Measurements from ENCODE around the gene ADAMTSL2.
"Not testable (repeated sequence)": the region's sequence is repeated elsewhere in the genome, so short reads cannot be mapped to it uniquely, and the experiment has no call there.

Gene ADAMTSL2

DNA sequence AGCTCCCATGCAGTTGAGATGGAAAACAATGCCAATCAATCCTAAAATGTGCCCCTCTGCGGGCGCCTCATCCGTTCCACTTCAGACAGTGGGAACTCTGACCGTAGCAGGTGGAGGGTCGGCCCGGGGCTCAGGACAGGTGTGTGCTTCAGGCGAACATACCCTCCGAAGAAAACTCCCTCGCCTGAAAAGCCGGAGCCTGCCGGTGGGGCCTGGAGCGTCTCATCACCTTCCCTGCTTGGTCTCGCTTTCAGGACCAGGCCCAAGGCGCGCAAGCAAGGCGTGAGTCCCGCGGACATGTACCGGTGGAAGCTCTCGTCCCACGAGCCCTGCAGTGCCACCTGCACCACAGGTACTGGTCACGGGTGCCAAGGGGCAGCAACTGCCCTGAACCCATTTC is 26.4 kb downstream of the ADAMTSL2 start:
- no peak for DNase-seq

DNA sequence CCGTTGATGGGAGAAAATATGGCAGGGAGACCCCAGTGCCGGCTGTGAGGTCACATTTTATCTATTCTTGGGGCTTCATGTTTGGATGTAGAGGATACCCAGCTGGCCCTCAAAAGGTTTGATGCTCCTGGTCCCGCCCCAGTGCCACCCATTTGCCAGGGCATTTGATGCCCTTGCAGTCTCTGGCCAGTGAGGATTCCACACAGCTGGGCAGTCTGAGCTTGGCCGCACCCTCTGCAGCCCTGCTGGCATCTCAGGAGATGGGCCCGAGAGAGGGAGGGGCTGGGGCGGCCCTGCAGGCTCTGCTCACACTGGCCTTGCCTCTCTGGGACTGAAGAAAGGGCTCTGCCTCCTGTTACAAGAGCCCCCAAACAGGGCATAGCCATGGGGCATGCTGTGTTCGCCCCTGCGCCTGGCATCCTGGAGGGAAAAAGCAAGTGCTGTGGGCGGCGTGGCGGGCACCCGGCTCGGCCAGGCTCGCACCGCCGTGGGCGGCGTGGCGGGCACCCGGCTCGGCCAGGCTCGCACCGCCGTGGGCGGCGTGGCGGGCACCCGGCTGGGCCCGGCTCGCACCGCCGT is 27.6 kb downstream of the ADAMTSL2 start:
- DNase-seq: no peak

DNA sequence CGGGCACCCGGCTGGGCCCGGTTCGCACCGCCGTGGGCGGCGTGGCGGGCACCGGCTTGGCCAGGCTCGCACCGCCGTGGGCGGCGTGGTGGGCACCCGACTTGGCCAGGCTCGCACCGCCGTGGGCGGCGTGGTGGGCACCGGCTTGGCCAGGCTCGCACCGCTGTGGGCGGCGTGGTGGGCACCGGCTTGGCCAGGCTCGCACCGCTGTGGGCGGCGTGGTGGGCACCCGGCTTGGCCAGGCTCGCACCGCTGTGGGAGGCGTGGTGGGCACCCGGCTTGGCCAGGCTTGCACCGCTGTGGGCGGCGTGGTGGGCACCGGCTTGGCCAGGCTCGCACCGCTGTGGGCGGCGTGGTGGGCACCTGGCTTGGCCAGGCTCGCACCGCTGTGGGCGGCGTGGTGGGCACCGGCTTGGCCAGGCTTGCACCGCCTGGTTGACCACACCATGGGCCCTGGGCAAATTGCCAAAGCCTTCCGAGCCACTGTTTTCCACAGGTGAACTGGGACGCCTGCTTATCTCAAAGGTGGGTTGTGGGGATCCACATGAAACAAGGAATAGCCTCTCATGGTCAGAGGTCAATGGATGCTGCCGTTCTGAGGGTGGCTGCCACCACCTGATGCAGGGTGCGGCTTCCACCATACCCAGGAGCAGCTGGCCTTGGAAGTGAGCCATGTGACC is 28.2 kb downstream of the ADAMTSL2 start:
- no peak for DNase-seq

DNA sequence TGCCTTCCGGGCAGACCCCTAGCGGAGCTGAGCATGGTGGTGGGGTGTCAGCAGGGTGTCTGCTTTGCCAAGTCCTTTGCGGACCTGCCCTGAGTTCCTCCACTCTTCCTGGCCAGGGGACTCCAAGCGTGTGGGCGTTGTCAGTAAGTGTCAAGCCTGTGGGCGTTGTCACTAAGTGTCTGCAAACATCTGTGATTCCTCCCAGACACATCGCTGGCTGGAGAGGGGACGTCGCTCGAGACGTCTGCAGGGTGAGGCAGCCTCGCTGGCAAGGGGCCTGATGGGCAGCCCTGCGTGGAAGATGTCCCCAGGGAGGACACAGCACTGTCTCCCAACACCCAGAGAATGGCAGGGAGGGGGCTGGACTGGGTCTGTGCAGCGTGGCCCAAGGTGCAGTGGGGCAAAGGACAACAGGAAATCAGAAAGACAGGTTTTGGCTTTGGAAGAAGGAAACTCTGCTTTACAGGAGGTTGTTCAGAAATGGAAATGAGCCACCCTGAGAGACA is 28.8 kb downstream of the ADAMTSL2 start:
- DNase-seq: peak; percentile 51

DNA sequence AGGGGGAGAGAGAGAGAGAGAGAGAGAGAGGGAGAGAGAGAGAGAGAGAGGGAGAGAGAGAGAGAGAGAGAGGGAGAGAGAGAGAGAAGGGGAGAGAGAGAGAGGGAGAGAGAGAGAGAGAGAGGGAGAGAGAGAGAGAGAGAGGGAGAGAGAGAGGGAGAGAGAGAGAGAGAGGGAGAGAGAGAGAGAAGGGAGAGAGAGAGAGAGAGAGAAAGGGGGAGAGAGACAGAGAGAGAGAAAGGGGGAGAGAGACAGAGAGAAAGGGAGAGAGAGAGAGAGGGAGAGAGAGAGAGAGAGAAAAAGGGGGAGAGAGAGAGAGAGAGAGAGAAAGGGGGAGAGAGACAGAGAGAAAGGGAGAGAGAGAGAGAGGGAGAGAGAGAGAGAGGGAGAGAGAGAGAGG is 29.3 kb downstream of the ADAMTSL2 start:
- not testable (repeated sequence) for DNase-seq

DNA sequence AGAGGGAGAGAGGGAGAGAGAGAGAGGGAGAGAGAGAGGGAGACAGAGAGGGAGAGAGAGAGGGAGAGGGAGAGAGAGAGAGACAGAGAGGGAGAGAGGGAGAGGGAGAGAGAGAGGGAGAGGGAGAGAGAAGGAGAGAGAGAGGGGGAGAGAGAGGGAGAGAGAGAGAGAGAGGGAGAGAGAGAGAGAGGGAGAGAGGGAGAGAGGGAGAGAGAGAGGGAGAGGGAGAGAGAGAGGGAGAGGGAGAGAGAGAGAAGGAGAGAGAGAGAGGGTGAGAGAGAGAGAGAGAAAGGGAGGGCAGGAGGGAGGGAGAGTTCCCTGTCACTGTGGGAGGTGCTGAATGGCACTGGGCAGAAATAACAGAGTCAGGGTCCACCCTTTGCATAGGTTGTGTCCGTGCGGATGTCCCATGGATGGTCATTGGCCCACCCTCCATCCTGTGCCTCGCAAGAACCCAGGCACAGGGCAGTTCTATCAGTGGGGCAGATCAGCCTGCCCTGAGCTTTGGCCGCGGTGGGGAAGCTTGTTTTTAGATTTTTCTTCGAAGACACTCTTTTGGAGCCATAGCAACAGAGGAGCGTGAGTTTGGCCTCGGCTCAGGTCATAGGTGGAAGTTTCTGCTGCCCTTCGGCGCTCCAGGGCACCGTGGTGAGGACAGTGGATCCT is 30.1 kb downstream of the ADAMTSL2 start:
- DNase-seq: peak; percentile 21

DNA sequence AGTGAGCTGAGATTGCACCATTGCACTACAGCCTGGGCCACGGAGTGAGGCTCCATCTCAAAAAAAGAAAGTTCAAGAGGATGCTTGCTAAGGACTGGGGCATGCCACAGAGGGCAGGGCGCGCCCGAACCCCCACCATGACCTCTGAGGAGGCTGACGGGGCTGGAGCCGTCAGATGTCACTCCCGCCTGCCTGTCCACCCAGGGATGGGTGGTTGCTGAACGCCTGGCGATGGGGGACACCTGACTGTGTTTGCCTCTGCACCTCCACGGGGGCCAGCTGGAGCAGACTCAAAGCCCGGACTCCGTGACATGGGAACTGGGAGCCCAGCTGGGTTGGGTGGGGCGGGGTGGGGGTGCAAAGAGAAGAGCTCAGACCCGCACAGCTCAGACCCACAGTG is 31.9 kb downstream of the ADAMTSL2 start:
- no peak for DNase-seq

DNA sequence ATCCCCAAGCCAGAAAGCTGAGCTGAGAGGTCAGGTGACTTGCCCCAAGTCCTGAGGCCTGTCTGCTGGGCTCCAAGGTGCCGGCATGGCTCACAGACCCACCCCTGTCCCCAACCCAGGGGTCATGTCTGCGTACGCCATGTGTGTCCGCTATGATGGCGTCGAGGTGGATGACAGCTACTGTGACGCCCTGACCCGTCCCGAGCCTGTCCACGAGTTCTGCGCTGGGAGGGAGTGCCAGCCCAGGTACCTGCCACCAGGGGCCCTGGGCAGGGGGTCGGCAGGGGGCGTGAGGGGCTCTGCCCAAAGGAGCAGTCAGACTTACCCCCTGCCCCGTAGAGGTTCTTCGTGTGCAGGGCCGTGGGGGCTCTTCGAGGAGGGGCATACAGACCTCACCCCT is 32.3 kb downstream of the ADAMTSL2 start:
- DNase-seq: no peak

DNA sequence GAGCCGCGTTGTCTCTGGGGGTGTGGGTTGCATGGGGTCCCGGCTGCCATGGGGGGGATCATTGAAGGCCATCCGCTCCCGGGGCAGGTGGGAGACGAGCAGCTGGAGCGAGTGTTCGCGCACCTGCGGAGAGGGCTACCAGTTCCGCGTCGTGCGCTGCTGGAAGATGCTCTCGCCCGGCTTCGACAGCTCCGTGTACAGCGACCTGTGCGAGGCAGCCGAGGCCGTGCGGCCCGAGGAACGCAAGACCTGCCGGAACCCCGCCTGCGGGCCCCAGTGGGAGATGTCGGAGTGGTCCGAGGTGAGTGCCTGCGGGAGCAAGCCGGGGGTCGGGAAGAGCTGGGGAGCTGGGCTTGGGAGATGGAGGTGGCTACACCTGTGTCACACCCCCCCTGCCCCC is 33.7 kb downstream of the ADAMTSL2 start:
- DNase-seq: no peak

DNA sequence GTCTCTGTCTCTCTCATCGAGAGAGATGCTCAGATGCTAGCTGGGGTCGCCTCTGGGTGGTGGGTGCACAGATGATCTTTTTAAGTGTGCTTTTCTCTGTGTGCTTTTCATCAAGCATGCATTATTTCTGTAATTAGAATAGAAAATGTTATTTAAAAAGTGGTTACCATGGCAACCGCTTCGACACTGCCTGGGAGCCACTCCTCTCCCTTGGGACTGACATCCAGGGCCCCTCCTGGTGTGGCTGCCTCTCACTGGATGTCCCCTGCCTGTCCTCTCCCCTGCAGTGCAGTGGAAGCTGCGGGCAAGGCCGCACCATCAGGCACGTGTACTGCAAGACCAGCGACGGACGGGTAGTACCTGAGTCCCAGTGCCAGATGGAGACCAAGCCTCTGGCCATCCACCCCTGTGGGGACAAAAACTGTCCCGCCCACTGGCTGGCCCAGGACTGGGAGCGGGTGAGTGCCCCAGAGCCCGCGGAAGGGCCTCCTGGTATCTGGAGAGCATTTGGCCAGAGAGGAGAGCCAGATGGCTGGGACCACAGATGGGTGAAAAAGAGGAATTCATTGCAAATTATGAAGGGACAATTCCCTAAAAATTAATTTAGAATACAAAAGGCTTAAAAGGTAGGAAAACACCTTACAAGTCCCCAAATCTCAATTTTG is 34.7 kb downstream of the ADAMTSL2 start:
- peak; percentile 41 for DNase-seq

DNA sequence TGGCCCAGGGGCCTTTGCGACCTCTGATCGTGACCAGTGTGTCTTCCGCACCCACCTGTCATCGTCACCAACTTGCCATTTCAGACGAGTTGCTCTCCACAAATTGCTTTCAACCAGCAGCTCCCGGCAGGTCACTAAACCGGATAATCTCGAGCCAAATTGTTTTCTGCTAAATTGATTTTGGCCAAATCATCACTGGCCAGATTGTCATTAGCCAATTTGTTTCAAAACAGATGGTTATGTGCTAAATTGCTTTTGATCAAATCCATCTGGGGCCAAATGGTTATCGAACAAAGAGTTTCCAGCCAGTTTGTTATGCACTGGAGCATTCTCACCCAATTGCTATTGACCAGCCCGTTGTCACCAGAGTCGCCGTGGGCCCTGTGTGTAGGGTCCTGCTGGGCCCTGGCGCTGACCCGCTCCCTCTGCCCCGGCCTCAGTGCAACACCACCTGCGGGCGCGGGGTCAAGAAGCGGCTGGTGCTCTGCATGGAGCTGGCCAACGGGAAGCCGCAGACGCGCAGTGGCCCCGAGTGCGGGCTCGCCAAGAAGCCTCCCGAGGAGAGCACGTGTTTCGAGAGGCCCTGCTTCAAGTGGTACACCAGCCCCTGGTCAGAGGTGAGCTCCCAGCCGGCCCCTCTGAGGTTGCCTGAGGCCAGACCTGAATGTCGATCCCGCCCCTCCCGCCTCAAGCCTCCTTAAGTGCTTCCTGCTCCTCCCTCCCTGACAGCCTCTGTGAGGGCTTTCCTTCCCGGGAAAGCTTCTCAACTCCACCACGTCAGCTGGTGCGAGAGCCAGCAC is 35.6 kb downstream of the ADAMTSL2 start:
- peak; percentile 74 for DNase-seq

DNA sequence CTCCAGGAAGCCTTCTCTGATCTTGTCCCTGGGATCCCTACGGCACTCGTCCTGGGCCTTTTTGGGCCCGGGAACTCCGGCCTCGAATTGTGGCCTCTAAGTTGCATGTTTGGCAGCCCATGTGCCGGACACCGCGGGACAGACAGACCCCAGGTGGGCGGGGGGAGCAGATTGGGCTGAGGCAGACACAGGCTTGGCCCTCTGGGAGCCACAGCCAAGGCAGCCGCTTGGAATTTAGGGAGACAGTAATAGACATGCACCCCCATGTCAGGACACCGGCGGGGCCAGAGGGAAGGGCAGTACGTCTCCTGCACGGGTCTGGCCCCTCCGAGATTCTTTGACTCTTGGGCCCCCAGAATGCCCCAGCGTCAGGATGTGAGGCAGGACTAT is 36.2 kb downstream of the ADAMTSL2 start:
- no peak for DNase-seq

DNA sequence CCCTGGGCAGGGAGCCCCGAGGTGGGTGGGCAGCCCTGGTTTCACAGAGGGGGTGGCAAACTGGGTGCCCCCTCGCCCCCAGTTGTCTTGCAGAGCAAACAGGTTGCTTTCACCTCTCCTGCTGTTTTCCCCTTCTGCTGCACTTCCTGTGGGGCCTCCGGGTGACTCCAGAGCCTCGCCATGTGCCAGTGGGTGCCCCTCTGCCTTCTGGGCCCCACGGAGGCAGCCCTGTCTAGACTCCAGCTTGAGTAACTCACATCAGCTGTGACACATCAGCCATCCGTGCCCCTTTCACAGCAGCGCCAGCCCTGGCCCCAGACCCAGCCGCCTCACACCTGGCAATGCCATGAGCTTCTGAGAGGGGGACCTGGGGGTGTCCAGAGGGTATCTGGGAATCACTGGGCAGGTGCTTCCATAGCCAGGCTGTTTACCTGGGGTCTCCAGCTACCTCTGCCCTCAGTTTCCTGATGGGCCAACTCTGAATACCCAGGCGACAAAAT is 36.9 kb downstream of the ADAMTSL2 start:
- DNase-seq: no peak

DNA sequence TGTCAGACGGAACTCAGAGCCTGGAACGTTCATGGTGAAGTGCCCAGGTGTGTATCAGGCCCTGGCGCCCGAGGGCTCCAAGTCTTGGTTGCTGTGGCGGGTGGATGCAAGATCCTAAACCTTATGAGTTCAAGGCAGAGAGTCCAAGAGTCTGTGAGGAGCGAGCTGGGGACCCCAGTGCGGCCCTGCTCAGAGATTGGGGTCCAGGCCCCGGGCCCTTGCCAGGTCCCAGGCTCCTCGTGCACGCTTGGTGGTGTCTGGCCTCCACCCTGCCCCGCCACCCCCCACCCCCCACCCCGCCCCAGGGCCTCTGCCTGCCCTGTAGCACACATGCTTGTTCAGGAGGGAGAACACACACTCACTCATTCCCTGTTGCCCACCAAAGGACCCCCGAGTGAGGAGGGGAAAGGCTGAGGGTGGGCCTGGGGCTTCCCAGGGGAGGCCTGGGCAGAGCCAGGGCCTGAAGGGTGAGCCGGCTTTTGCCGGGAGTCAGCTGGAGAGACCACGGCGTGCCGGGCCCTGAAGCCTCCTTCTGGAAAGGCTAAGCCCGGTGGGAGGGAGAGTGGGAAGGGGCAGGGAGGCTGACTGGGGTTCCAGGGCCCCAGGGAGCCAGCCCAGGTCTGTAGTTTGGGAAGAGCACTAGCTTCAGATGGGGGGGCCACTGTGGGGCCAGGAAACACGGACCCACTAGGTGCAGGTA is 37.5 kb downstream of the ADAMTSL2 start:
- DNase-seq: no peak

DNA sequence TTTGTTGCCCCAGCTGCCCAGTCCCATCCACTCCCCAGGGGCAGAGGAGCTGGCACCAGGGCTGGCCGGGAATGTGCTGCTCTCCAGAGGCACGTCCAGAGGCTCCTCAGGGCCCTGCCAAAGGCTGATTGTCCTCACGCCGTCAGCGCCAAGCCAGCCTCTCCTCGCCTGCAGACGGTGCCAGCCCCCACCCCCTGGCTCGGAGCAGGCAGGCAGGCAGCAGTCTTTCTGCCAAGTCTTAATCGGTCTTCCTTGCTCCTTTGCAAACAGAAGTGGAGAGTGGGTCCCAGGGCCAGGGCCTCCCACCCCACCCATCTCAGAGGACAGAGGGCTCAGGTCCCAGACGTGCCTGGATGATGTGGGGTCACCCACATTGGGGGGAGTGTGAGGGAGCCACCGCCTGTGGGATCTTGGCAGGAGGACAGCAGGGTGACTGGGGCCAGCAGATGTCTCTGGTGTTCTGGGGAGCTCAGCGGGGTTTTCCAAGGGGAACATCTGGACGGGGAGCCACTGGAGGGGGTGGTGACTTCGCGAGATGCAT is 38.4 kb downstream of the ADAMTSL2 start:
- DNase-seq: no peak

DNA sequence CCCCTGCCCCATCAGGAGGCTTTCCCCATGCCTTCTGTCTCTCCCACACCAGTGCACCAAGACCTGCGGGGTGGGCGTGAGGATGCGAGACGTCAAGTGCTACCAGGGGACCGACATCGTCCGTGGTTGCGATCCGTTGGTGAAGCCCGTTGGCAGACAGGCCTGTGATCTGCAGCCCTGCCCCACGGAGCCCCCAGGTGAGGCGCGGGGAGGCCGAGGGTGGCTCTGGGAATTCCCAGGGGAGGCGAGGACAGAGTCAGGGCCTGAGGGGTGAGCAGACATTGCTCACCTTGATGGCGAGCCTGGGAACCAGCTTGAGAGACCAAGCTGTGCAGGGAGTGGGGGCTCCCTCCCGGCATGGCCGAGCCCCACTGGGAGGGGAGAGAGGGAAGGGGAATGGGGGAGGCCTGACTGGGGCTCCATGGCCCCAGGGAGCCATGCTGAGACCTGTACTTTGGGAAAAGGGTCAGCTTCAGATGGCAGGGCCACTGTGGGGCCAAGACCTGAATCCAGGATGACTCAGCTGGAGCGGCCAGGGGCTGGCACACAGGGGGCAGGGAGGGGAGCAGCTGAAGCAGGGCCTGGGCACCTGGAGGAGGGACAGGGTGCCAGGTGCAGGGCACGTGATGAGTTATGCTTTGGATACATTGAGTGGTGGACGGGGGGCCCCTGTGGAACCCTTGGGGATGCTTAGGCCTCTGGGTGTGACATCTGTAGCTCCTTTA is 39.4 kb downstream of the ADAMTSL2 start:
- no peak for DNase-seq

DNA sequence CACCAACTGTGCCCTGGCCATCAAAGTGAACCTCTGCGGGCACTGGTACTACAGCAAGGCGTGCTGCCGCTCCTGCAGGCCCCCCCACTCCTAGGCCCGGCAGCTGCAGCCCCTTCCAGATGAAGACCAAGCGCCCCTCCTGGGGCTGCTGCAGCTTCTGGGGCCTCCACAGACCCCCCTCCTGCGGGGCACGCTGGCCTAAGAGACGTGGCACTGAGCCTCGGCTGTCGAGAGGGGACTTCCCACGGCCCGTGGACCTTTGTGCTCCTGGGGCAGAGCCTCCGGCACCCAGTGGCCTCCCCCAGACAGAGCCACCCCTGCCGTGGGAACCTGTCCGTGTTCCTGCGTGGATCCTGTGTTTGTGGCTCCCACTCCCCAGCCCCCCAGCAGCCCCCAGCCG is 40.3 kb downstream of the ADAMTSL2 start:
- DNase-seq: no peak

DNA sequence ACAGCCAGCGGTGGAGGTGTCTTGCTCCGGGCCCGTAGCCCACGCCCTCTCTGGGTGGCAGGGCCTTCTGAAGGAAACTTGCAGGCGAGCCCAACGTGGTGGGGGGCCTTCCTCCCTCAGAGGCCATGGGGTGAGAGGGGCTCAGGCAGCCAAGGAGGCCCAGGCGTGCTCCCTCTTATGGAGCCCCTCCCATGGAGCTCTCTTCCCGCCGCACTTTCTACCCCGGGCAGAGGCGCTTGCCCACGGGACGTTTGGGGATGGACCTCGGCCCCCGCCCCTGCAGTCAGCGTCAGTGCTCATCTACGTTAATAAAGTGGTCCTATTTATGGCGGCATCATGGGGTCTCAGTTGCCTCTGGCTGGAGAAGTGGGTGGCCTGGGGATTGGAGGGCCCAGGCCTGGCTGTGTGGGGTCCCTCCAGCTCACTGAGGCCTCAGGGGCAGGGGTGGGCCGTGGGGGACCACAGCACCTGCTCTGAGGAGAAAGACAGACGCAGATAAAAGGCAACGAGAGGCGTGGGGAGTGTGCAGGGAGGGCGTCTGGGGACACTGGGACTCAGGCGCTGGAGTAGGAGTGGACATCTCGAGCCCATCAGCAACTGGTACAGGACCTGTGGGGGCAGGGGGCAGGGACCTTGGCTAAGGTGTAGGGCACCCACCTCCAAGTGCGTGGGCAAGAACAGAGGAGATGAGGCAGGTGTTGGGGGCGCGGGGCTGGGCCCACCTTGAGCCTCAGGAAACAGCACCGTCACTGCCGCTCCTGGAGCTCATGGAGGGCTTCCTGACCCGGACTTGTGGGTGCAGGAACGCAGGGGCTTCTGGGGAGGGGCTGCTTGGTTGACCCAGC is 40.9 kb downstream of the ADAMTSL2 start:
- no peak for DNase-seq

DNA sequence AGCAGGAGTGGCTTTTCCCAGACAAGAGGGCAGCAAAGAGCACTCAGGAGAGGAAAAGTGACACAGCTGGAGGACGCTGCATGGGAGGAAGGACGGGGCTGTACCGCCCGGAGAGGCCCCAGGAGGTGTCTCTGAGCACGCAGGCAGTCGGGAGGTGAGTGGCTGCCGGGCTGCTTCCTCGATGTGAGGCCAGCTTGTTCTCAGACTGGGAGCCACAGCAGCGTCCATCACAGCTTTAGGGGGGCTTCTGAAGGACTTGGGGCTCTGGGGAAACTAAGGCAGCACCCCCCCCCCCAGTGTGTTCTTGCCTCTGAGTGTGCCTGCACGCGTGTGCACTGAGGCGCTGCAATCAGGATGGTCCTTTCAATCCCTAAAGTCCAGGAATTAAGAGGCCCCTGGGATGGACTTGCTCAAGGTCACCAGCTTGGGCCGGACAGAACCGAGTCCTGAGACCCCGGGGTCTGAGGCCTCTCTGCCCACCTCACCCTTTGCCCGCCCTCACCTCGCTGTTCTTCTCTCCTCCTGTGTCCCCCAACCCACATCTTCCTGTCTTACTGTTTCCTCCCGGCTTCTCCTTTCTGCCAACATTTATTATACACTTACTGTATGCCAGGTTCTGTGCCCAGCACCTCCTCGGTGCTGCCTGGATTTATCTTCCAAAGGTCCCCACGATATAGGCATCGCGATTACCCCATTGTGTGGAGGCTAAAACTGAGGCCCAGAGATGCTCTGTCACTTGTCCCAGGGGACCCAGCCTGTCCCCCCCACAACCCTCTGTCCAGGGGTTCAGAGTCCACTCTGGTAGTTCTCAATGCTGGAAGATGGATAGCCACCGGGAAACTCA is 41.7 kb downstream of the ADAMTSL2 start:
- peak; percentile 25 for DNase-seq
